Amniotic epithelial cell (primary cell): ENCODE measurements around the gene SP5.
"Not testable (repeated sequence)": the region's sequence is repeated elsewhere in the genome, so short reads cannot be mapped to it uniquely, and the experiment has no call there.

Source experiments
- DNase-seq: peaks from one replicate; pipeline ENCODE4 v3.0.0-alpha.2; 2010; ENCODE audit warnings: low read depth

SP5 gene

GRCh38 chr2:170711196-170711773 lies 3.9 kb upstream of the SP5 start:
- DNase-seq: no peak

GRCh38 chr2:170711774-170712652 lies 3.1 kb upstream of the SP5 start:
- DNase-seq: no peak

- DNase-seq: no peak
Measured at GRCh38 chr2:170712653-170713542, 2.2 kb upstream of the SP5 start.

- no peak for DNase-seq
Measured at GRCh38 chr2:170713543-170714380, 1.4 kb upstream of the SP5 start.

DNA sequence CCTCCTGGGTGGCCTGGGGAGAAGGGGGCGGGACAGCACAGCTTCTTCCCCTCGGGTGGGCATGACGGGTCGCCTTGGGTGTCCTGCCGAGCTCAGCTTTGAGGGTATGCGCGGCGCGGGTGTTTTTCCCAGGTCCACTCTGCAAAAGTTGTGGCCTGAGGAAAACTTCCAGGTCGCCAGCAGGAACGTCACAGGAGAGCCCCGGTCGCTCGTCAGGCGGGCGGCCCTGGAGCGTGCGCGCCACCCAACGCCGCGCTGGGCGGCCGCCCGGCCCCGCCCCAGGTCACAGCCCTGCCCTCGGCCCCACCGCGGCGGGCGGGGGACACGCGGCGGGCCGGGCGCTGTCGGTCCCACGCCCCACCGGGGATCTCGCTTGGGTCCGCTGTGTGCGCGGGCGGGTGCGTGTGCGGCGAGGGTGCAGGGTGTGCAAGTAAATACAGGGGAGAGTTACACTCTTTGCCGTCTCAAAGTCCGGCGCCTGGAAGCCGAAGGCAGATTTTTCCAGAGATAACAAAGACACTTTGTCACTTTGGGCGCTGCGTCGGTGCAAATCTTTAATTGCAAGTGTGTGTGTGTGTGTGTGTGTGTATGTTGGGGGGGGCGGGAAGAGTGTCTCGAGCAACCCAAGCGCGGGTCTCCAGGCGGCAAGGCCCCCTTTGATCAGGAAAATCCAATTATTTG lies 616 bp upstream of the SP5 start:
- DNase-seq: no peak

DNA sequence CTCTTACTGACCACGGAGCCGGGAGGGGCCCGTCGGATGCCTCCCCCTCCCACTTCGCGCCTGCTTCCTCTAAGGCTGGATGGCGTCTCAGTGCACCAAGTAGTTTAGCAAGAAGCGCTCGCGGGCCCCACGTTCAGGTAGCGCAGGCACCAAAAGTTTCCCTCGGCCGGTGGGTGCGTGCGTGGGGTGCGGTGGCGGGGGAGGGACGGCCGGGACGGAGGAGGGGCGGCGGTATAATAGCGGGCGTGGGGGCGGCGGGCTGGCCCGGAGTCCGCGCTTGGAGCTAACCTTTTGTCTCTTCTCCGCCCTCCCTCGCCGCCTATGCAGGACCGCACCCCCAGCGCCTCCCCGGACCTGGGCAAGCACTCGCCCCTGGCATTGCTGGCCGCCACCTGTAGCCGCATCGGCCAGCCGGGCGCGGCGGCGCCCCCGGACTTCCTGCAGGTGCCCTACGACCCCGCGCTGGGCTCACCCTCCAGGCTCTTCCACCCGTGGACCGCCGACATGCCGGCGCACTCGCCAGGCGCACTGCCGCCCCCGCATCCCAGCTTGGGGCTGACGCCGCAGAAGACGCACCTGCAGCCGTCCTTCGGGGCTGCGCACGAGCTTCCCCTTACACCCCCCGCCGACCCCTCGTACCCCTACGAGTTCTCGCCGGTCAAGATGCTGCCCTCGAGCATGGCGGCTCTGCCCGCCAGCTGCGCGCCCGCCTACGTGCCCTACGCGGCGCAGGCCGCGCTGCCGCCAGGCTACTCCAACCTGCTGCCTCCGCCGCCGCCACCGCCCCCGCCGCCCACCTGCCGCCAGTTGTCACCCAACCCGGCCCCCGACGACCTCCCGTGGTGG lies 1.0 kb downstream of the SP5 start:
- DNase-seq: no peak

GRCh38 chr2:170716851-170717598 lies 1.9 kb downstream of the SP5 start:
- DNase-seq: no peak

- no peak for DNase-seq
Measured at GRCh38 chr2:170717599-170717963, 2.4 kb downstream of the SP5 start.

DNA sequence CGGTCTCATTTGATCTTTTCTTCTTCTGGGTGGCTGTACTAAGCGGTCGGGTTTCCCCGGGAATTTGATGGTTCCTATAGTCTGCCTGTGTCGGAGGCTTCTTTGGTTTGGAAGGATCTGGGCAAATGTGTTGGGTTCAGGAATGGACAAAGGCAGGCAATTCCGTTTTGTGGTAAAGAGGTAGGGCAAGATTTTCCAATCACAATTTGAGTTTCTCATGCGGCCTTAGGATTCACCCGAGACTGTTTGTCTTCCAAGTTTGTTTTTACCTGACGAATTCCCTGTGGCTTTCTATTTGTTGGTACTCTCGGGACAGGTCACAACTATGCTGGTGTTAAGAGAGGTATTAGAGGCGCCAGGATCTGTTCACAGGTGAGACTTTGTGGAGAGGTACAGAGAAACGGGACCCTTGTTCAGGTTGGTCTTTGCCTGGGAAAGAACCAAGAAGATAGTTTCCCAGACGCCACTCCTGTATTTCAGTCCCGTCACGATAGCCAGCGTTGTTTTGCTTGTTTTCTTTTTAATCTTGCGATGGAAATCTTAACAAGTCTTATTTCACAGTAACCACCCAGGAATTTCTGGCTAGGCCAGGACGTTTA lies 3.0 kb downstream of the SP5 start:
- DNase-seq: no peak

DNA sequence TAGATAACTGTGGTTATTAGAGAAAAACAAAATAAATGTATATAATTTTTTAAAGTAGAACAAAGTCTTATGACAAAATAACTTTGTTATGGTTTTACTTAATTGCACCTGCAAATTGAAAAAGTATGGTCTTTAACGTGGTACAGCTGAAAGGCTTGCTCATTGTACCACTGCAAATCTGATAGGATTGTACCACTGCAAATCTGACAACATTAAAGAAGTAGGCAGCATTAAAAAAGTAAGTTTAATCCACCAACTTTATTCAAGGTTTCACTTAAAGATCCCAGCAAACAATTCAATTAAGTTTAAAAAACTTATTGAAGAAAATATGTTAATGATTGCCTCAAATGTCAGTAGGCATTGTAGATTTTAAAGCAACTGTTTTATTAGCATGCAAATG lies 4.7 kb downstream of the SP5 start:
- DNase-seq: no peak

- DNase-seq: no peak
Measured at GRCh38 chr2:170721678-170722077, 6.5 kb downstream of the SP5 start.

DNA sequence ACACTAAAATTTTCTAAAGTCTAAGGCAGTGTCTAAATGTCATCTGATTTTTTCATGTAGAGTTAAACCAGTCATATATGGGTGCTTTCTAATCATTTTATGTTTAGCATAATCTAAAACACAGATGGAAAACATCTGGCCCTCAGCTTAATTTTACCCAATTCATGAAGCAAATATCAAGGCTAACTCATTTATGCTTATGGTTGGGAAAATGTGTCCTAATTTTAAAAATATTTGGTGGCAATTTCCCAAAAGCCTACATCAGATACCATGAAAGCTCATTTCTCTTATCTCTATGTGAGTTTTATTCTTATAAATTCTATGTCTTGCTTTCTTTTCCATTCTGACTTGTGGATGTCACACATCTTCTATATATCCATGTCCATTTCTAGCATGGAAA lies 7.2 kb downstream of the SP5 start:
- DNase-seq: no peak

- no peak for DNase-seq
Measured at GRCh38 chr2:170723446-170723958, 8.4 kb downstream of the SP5 start.

DNA sequence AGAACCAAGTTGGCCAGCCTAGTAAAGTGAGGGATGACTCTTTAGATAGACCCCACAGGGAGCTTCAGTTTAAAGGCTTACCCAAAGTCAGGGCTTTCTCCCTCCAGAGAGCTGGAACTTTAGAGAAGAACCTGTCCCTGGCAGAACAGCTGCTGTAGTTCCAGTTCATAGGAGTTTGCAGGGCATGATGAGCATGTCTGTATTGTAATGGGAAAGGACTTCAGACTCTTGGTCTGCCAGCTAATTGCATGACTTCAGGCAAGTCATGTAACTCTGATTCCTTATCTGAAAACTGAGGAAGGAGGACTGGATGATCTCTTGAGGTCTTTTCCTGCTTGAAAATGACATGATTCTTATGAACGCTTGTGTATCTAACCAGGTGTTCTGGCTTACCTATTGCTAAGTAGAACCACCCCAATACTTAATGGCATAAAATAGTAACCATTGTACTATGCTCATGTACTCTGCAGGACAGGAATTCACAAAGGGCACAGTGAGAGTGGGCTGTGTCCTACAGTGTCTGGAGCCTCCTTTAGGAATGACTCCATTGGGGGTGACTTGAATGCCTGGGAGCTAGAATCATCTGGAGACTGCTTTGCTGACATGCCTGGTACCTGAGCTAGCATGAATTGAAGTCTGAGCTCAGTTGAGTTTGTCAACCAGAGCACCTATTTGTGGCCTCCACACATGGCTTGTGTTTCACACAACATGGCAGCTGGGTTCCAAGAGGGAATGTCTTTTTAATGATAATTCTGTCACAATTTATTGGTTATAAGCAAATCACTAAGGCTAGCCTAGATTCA lies 18.9 kb downstream of the SP5 start:
- no peak for DNase-seq

- DNase-seq: not testable (repeated sequence)
Measured at GRCh38 chr2:170734601-170735000, 19.5 kb downstream of the SP5 start.

DNA sequence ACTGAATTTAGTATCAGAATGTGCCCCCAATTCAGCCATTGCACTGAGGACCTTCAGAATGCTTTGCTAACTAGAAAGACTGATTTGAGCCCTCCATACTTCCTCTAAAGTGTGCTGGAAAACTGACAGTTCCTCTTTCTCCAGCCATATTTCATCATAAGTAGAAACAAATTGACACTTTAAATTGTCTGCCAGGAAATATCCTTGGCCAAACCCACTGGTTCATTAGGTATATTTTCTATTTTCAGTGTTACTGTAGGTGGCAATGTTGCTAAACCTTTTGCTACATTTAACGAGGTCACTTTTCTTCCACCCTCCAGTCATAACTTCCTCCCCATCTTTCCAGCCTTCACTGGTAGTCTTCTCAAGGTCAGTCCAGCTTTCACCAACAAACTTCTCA lies 21.5 kb downstream of the SP5 start:
- DNase-seq: no peak

- no peak for DNase-seq
Measured at GRCh38 chr2:170737406-170737805, 22.3 kb downstream of the SP5 start.

GRCh38 chr2:170737821-170738220 lies 22.7 kb downstream of the SP5 start:
- DNase-seq: no peak
